Measurements from ENCODE around the gene APBA3. TPM values are rescaled to one million over a fixed set of nuclear protein-coding genes. Genes with fewer than 3 reads are reported as not detected.

The APBA3 gene
- total RNA-seq, 2 donors from 2014 or later: 20.0 to 35.6 TPM

DNA sequence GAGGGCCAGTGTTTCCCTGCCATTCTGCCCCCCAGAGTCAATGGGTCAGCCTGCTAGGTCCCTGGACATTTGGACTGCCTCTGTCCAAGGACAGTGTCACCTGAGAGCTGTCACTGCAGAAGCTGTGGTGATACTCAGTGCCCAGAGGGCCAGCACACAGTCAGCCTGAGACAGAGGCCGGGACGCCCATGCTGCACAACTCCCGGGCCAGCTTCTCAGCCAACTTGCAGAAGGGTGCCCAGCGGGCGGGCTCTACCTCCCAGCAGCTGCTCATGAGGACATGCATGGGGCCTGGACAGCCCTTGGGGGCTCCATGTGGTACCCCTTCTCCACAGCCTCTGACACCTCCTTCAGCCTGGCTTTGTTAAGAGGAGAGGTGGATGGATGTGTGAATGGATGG, 14.3 kb upstream of the APBA3 start:
- H3K27ac ChIP-seq: no peak overlapping the region
- no peak for ATAC-seq
- intact Hi-C loops (cut with DNase I): no loop called here

DNA sequence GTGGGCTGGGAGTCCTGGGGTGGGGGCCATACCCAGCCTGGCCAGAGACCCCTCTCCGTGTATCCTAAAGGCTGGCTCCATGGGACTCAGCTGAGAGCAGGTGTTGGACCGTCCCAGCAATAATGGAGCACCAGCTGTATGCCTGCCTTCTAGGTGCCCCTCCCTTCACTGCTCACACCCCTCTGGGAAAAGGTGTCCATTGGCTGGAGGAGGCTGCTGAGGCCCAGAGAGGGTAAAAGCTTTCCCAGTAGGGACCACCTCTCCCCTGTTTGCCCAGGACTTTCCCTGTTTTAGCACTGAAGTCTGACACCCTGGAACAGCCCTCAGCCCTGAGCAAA, 13.9 kb upstream of the APBA3 start:
- intact Hi-C loops (cut with DNase I): no loop called here
- Histone ChIP-seq H3K27ac (no peak overlapping the region), H3K4me1 (no peaks in the 10 kb centered on the region), H3K9me3 (no peaks in the 10 kb centered on the region), H3K4me3 (no peak overlapping the region), H3K36me3 (replicated peaks in 1 of 2; ENCODE audit: insufficient read depth in 1 of 2, low read depth in 2 of 2) (no peaks in the 10 kb centered on the region), H3K27me3 (no peaks in the 10 kb centered on the region)
- WGBS, 2 donors: 66% methylated on average over 2 of the region's 2 CpGs; no CpG with 5 or more reads in 1 of the 2 donors
- DNase-seq (no peak), ATAC-seq (no peak)
- TF ChIP-seq POLR2A (IDR thresholded peaks at IDR 0.05): no peak
- TF ChIP-seq, protein P1, sequence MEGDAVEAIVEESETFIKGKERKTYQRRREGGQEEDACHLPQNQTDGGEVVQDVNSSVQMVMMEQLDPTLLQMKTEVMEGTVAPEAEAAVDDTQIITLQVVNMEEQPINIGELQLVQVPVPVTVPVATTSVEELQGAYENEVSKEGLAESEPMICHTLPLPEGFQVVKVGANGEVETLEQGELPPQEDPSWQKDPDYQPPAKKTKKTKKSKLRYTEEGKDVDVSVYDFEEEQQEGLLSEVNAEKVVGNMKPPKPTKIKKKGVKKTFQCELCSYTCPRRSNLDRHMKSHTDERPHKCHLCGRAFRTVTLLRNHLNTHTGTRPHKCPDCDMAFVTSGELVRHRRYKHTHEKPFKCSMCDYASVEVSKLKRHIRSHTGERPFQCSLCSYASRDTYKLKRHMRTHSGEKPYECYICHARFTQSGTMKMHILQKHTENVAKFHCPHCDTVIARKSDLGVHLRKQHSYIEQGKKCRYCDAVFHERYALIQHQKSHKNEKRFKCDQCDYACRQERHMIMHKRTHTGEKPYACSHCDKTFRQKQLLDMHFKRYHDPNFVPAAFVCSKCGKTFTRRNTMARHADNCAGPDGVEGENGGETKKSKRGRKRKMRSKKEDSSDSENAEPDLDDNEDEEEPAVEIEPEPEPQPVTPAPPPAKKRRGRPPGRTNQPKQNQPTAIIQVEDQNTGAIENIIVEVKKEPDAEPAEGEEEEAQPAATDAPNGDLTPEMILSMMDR (IDR thresholded peaks at IDR 0.05): no peak

More for the DNA sequence above, 14.3 kb upstream of the APBA3 start:
- DNase-seq: no peak
- H3K9me3 ChIP-seq: peaks cover 0 to 2% (median 0%) of the 10 kb centered on the region in 3 donors
- H3K36me3 ChIP-seq (replicated peaks in 1 of 2; ENCODE audit: insufficient read depth in 1 of 2, low read depth in 2 of 2): no peaks in the 10 kb centered on the region
- TF ChIP-seq POLR2A (IDR thresholded peaks at IDR 0.05): no peak
- TF ChIP-seq, protein P1 (IDR thresholded peaks at IDR 0.05): no peak
- WGBS, 2 donors: 100% methylated on average over 4 of the region's 5 CpGs; no CpG with 5 or more reads in 1 of the 2 donors
- H3K4me1 ChIP-seq: no peaks in the 10 kb centered on the region
- no peaks in the 10 kb centered on the region for H3K27me3 ChIP-seq
- no peak overlapping the region for H3K4me3 ChIP-seq

DNA sequence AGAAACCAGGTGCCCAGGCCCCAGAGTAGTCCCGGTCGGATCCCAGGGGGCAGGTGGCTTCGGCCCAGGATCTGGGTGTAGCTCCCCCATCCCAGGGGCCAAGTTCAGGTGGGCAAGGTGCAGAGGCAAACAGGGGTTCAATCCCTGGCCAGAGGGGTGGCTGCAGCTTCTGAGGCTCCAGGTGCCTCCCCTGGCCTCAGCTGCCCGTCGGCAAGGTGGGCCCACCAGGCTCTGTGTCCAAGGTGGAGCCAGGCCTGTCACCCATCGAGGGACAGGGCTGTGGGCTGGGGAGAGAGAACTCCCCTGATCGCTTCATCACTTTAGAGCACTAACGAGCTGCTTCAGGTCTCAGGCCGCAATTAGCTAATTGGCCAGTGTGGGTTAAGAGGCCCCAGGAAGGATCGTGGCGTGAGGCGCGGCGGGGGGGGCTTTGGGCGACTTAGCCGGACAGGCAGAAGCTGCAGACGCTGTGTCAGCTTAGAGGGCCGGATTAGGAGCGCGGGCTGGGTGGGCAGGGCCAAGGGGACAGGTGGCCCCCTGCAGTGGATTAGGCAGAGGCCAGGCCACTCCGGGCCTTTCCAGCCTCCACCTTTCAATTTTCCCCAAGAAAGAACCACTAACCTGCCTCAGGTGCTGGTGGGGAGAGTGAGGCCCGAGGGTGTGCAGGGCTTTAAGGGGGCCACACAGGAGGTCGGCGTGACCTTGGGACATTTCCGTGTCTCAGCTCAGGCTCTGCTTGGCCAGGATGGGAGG, 13.3 kb upstream of the APBA3 start:
- WGBS, 2 donors: 63 to 87% methylated on average over 3 to 24 of the region's 25 CpGs

DNA sequence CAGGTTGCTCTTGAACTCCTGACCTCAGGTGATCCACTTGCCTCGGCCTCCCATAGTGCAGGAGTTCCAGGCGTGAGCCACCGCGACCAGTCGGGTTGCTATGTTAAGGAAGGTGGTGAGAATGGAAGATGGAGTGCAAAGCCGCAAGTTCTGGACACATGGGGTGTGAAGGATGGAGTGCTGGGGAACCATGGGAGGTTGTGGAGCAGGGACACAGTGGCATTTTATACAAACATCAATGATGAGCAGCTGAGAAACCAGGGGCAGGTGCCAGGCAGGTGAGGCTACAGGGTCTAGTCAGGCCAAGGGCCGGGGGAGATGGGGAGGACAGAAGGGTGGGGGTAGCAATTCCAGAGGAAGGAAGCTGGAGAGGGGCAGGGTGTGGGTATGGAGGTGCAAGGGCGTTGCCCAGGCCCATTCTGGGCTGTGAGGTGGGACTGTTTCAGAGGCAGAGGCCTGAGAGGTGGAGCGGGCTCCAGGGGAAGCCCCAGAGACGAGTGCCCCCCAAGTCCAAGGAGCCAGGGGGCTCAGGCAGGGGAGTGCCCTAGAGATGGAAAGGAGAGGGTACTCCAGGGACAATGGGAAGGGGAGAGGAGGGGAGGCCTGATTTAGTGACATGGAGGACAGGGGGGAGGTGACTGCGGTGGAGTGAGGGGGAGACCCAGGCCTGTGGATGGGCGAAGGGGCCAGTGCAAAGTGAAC, 12.5 kb upstream of the APBA3 start:
- DNase-seq (no peak), ATAC-seq (no peak)
- H3K4me3 ChIP-seq: no peak overlapping the region
- TF ChIP-seq POLR2A (IDR thresholded peaks at IDR 0.05): no peak
- TF ChIP-seq, protein P1 (IDR thresholded peaks at IDR 0.05): no peak
- no peaks in the 10 kb centered on the region for H3K36me3 ChIP-seq (replicated peaks in 1 of 2; ENCODE audit: insufficient read depth in 1 of 2, low read depth in 2 of 2)
- H3K27me3 ChIP-seq: no peaks in the 10 kb centered on the region
- intact Hi-C loops (cut with DNase I): no loop called here
- no peak overlapping the region for H3K27ac ChIP-seq
- H3K4me1 ChIP-seq: no peaks in the 10 kb centered on the region
- 80% methylated on average over 11 to 12 of the region's 12 CpGs for WGBS, 2 donors
- H3K9me3 ChIP-seq: no peaks in the 10 kb centered on the region

More for the DNA sequence above, 13.3 kb upstream of the APBA3 start:
- no peaks in the 10 kb centered on the region for H3K36me3 ChIP-seq (replicated peaks in 1 of 2; ENCODE audit: insufficient read depth in 1 of 2, low read depth in 2 of 2)
- intact Hi-C loops (cut with DNase I): no loop called here
- H3K4me1 ChIP-seq: no peaks in the 10 kb centered on the region
- H3K9me3 ChIP-seq: no peaks in the 10 kb centered on the region
- ATAC-seq (no peak), DNase-seq (no peak)
- no peaks in the 10 kb centered on the region for H3K27me3 ChIP-seq
- no peak for TF ChIP-seq POLR2A (IDR thresholded peaks at IDR 0.05)
- TF ChIP-seq, protein P1 (IDR thresholded peaks at IDR 0.05): no peak
- no peak overlapping the region for H3K4me3 ChIP-seq
- no peak overlapping the region for H3K27ac ChIP-seq
